AML-193 (cell line): Measurements from ENCODE around the gene SLC25A46.
"Not testable (repeated sequence)": the region's sequence is repeated elsewhere in the genome, so short reads cannot be mapped to it uniquely, and the experiment has no call there.

Source experiments
- DNase-seq, 2 experiments: peaks; one replicate each; lab custom pipeline; 2025; lab: John Stamatoyannopoulos, UW

SLC25A46 gene

DNA sequence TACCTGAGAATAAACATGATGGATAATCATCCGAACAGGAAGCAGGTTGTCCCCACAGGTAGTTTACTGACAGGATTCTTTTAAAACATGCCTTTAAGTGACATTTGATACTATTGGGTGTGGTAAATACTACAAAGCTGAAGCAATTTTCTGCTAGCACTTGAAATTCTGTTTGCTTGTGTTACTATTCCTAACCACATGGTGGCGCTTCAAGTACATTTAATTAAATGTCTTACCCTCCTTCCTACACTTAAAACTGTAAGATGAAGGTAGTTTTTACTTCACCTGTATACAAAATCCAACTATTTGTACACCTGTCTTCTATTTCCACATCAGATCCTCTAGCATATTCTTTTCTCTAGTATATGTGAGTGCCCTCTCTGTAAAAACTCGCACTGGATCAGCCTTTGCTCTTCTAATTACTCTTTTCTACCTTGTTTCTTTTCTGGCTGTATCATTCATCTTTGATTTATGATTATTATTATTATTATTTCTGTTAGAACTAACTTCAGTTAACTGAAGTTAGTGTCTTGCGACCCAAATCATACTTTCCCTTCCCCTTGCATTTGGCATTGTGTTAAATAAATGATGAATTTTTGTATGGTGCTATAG lies 18.4 kb downstream of the SLC25A46 start:
- peak; percentile 34 to 47 for DNase-seq

- no peak for DNase-seq
Measured at GRCh38 chr5:110760158-110760557, 21.4 kb downstream of the SLC25A46 start.

DNA sequence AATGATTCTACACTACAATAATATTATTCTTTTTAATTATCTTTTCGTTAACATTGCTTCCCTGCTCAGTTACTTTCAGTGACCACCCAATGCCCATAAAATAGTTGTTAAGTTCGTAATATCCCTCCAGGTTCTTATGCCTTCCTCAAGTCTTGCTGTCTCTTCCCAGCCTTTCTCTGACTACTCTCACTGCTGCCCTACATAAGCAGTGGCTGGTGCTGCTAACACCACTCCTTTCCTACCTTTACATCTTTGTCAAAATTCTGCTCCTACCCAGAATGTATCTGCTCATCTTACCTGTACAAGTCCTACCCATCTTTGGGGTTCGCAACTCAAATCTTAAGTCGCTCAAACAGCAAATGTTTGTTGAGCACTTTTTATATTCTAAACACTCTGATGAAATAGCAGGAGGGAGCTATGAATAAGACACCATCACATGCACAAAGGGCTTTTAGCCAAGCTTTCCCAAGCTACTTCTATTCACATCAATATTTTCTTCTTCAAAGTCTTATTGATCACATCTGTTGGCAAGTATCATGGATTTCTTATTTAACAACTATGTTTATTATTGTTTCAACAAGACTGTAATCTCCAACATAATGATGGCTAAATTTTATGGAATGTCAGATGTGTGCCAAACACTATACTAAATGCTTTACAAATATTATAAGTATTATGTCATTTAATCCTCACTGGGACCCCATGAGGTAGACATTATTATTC lies 29.5 kb downstream of the SLC25A46 start:
- no peak for DNase-seq

- no peak for DNase-seq
Measured at GRCh38 chr5:110769000-110769681, 30.3 kb downstream of the SLC25A46 start.

GRCh38 chr5:110770286-110770685 lies 31.5 kb downstream of the SLC25A46 start:
- DNase-seq = no peak

DNA sequence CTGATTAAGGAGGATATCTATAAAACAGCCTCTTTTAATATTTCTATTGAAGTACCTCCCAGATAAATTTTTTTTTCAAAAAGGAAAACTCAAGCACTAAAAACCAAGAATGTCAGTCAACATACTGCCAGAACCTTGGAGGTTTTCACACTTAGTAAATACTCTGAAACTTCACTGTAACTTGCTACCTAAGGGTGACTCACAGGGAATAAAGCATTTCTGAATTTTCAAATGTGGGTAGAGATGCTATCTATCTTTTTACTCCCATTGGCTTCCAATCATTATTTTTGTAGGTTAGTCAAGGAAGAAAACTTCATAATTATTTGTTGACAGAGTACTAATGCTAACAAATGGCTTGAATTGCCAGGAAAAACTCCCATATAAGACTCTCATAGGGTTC lies 46.1 kb downstream of the SLC25A46 start:
- DNase-seq = no peak

DNA sequence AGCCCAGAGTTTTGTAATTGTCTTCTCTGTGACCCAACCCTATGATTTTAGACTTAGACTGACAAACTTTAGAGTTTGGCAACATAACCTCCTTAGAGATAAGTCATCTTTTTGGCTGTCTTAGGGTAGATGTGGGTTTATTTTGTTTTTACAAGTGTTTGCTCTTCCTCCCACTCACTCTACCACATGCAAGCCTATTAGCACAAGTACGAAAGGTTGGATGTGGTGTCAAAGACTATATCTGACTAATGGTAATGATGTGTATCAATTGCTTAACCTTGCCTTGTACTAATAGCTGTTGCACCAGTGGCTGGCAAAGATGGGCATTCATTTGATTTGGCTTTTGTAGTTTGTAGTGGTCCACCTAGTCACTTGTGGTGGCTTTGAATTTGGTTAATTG lies 46.5 kb downstream of the SLC25A46 start:
- DNase-seq = no peak

DNA sequence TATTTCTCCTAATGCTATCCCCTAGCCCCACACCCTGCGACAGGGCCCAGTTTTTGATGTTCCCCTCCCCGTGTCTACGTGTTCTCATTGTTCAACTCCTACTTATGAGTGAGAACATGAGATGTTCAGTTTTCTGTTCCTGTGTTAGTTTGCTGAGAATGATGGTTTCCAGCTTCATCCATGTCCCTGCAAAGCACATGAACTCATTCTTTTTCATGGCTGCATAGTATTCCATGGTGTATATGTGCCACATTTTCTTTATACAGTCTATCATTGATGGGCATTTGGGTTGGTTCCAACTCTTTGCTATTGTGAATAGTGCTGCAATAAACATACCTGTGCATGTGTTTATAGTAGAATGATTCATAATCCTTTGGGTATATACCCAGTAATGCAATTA lies 49.2 kb downstream of the SLC25A46 start:
- DNase-seq = not testable (repeated sequence)

- DNase-seq = no peak
Measured at GRCh38 chr5:110790673-110791072, 51.9 kb downstream of the SLC25A46 start.

DNA sequence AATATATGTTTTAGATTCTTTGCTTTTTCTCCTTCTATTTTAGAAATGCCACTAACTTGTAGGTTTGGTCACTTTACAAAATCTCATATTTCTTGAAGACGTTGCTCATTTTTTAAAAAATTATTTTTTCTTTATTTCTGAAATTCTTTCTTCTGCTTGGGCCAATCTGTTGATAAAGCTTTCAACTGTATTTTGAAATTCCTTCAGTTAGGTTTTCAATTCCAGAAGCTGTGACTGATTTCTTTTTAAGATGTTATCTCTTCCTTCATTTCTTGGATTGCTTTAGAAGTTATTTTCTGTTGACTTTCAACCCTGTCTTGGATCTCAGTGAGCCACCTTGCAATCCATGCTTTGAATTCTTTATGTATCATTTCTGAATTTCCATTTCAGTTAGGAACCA lies 64.2 kb downstream of the SLC25A46 start:
- no peak for DNase-seq

GRCh38 chr5:110803467-110804326 lies 64.9 kb downstream of the SLC25A46 start:
- DNase-seq = no peak

DNA sequence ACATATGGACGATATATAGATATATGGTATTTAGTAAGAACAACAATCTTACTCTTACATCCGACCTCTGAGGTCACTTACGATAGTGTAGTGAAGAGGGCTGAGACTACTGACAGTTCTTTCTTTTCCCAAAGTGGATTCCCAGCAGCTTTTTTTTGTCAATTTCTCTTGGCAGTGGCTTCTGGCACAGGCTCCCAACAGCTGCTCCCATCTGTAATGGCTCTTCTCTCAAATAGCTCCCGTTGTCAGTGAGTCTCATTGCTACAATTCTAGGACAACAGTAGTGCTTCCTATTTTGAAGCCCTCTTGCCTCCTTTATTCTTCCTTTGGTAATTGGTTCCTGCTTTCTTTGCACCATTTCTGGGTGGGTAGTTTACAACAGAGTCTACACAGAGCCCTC lies 68.4 kb downstream of the SLC25A46 start:
- no peak for DNase-seq

DNA sequence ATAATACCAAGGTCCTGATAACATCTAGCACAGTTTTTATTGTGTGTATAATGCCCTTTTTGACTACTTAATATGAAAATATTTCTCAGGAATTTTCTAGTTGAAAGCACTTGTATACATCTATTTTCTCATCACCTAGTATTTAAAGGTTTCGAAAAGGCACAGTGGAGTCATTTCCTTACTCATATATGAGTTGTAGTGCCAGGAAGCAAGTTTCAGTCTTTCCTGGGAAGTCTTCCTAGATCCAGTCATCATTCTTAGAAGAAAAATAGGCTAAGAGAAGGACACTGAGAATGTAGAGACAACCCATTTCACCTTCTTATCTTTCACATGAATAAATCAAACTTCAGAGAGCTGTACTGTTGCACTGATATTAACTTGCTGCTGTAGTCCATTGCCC lies 70.2 kb downstream of the SLC25A46 start:
- no peak for DNase-seq
